Trophoblast cell (in vitro differentiated cells and primary cell): ENCODE results near the gene ORMDL3.
"Not testable (repeated sequence)": the region's sequence is repeated elsewhere in the genome, so short reads cannot be mapped to it uniquely, and the experiment has no call there.

Source experiments
- DNase-seq, 2 donors: peaks; one replicate each; pipeline ENCODE4 v3.0.0-alpha.2; 2016
- H2AFZ ChIP-seq: 2 replicates; pipeline ENCODE4 v1.6.1; 2013; ENCODE audit warnings: low read length, moderate library complexity, mild to moderate bottlenecking; ENCODE audit not compliant: insufficient read depth, poor library complexity
- H2AK5ac ChIP-seq: 2 replicates; pipeline ENCODE4 v1.6.1; 2013; ENCODE audit warnings: mild to moderate bottlenecking, low read length
- H2BK120ac ChIP-seq: 2 replicates; pipeline ENCODE4 v1.6.1; 2013; ENCODE audit warnings: low read length, mild to moderate bottlenecking, moderate library complexity; ENCODE audit not compliant: insufficient read depth, poor library complexity
- H2BK12ac ChIP-seq: 2 replicates; pipeline ENCODE4 v1.6.1; 2013; ENCODE audit warnings: mild to moderate bottlenecking, low read length, moderate library complexity
- H2BK5ac ChIP-seq: 2 replicates; pipeline ENCODE4 v1.6.1; 2013; ENCODE audit warnings: low read length, low read depth, moderate library complexity, mild to moderate bottlenecking; ENCODE audit not compliant: poor library complexity
- H3K14ac ChIP-seq: 2 replicates; pipeline ENCODE4 v1.6.1; 2013; ENCODE audit warnings: mild to moderate bottlenecking, low read length
- H3K18ac ChIP-seq: 2 replicates; pipeline ENCODE4 v1.6.1; 2013; ENCODE audit warnings: mild to moderate bottlenecking, low read length
- H3K23ac ChIP-seq: 2 replicates; pipeline ENCODE4 v1.6.1; 2013; ENCODE audit warnings: low read length
- H3K27ac ChIP-seq: 2 replicates; pipeline ENCODE4 v1.5.1; 2013; ENCODE audit warnings: low read depth, mild to moderate bottlenecking, inconsistent platforms, low read length, moderate library complexity
- H3K27me3 ChIP-seq: 2 replicates; pipeline ENCODE4 v1.6.1; 2013; ENCODE audit warnings: inconsistent platforms, mild to moderate bottlenecking, low read length, moderate library complexity; ENCODE audit not compliant: insufficient read depth
- H3K36me3 ChIP-seq, 2 experiments: 1 replicate in 1 of 2; 2 replicates in 1 of 2; pipeline ENCODE4 v1.6.1; 2013; ENCODE audit warnings: low read length in 2 of 2, mild to moderate bottlenecking in 2 of 2, moderate library complexity in 1 of 2; ENCODE audit not compliant: insufficient read depth in 2 of 2, control insufficient read depth in 1 of 2
- H3K4ac ChIP-seq: 2 replicates; pipeline ENCODE4 v1.6.1; 2013; ENCODE audit warnings: low read depth, mild to moderate bottlenecking, low read length, moderate library complexity
- H3K4me1 ChIP-seq, 2 experiments: 1 replicate in 1 of 2; 2 replicates in 1 of 2; pipeline ENCODE4 v1.6.1; 2013; ENCODE audit warnings: low read length in 2 of 2, mild to moderate bottlenecking in 2 of 2, moderate library complexity in 1 of 2; ENCODE audit not compliant: insufficient read depth in 2 of 2, control insufficient read depth in 1 of 2
- H3K4me2 ChIP-seq: 2 replicates; pipeline ENCODE4 v1.6.1; 2013; ENCODE audit warnings: inconsistent platforms, mild to moderate bottlenecking, low read length, moderate library complexity
- H3K4me3 ChIP-seq: 2 replicates; pipeline ENCODE4 v1.5.1; 2013; ENCODE audit warnings: mild to moderate bottlenecking, low read depth, low read length, inconsistent platforms
- H3K79me1 ChIP-seq: one replicate; pipeline ENCODE4 v1.6.1; 2013; ENCODE audit warnings: low read length
- H3K79me2 ChIP-seq: 2 replicates; pipeline ENCODE4 v1.6.1; 2013; ENCODE audit warnings: low read length, mild to moderate bottlenecking; ENCODE audit not compliant: control insufficient read depth, insufficient read depth, poor library complexity
- H3K9ac ChIP-seq: 2 replicates; pipeline ENCODE4 v1.6.1; 2013; ENCODE audit warnings: mild to moderate bottlenecking, low read length
- H3K9me3 ChIP-seq: 2 replicates; pipeline ENCODE4 v1.6.1; 2013; ENCODE audit warnings: low read depth, mild to moderate bottlenecking, control low read depth, inconsistent platforms, low read length; ENCODE audit not compliant: insufficient read depth
- H4K12ac ChIP-seq: 2 replicates; pipeline ENCODE4 v1.6.1; 2013; ENCODE audit warnings: low read depth, mild to moderate bottlenecking, low read length, moderate library complexity
- H4K8ac ChIP-seq: 2 replicates; pipeline ENCODE4 v1.6.1; 2013; ENCODE audit warnings: low read depth, mild to moderate bottlenecking, low read length, moderate library complexity
- H4K91ac ChIP-seq: one replicate; pipeline ENCODE4 v1.6.1; 2013; ENCODE audit warnings: low read depth, mild to moderate bottlenecking, low read length, moderate library complexity
- WGBS: extraction: QIAGEN DNeasy Blood & Tissue Kit; methylation state at CpG from one replicate; pipeline ENCODE4 v1.1.7; 2013; ENCODE audit warnings: missing lambda C conversion rate; ENCODE audit not compliant: insufficient read length, insufficient coverage; ENCODE audit errors: extremely low coverage; 5-methylcytosine and 5-hydroxymethylcytosine counted together

Gene ORMDL3

DNA sequence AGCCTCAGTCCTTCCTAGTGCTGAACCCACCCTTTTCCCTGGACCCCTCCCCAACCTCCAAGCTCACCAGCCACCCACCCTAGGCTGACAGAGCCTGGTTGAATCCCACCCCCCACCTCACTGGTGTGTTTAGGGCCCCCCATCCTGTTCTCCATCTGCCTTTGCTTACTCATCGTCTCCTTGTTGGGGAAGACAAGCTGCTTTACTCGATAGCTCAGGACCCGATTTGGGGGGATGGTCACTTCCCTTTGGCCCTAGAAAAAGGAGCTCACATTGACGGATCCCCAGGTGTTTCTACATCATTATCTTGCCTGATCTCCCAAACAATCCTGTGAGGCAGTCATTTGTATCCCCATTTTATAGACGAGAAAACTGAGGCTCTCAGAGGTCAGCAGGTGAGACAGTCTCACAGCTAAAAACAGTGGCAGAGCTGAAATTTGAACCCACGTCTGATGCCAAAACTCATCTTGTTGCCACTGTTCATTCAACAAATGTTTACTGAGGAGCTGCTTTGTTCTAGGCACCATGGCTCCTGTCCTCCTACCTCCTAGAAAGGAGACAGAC is 18.5 kb downstream of the ORMDL3 start:
- no peaks in the 10 kb centered on the region for H3K9me3 ChIP-seq
- no peak overlapping the region for H2BK12ac ChIP-seq
- H3K79me1 ChIP-seq = no peaks in the 10 kb centered on the region
- no peaks in the 10 kb centered on the region for H3K79me2 ChIP-seq
- no peak overlapping the region for H3K4ac ChIP-seq
- no peak overlapping the region for H3K4me3 ChIP-seq
- no peak overlapping the region for H2BK120ac ChIP-seq
- no peak overlapping the region for H3K9ac ChIP-seq
- no peak overlapping the region for H3K18ac ChIP-seq
- H3K27me3 ChIP-seq = no peaks in the 10 kb centered on the region
- H4K8ac ChIP-seq = no peak overlapping the region
- no peak overlapping the region for H3K4me2 ChIP-seq
- no peak overlapping the region for H3K14ac ChIP-seq
- DNase-seq = no peak
- H3K36me3 ChIP-seq = peaks cover 10 to 12% of the 10 kb centered on the region in 2 experiments
- no CpG with 5 or more reads among the region's 6 CpGs for WGBS
- H3K4me1 ChIP-seq = no peaks in the 10 kb centered on the region
- no peak overlapping the region for H2AK5ac ChIP-seq
- no peak overlapping the region for H2AFZ ChIP-seq
- H3K23ac ChIP-seq = no peak overlapping the region
- H4K12ac ChIP-seq = no peak overlapping the region
- no peak overlapping the region for H3K27ac ChIP-seq
- no peak overlapping the region for H4K91ac ChIP-seq
- no peak overlapping the region for H2BK5ac ChIP-seq

DNA sequence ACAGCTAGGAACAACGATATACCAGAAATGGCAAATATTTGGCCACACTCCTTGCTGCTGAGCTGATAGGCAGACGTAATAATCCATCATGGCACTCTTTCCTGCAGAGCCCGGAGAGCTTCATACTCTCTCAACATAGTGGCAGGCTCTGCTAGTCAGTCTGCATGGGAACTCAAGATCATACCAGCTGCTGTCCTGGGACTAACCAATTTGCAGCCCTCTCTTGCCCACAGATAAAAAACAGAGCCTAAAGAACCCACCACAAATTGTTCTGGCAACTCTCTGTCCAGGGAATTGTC is 22.5 kb downstream of the ORMDL3 start:
- Histone ChIP-seq H3K23ac (no peak overlapping the region), H3K36me3 (peaks cover 4 to 6% of the 10 kb centered on the region in 2 experiments), H3K79me2 (no peaks in the 10 kb centered on the region), H3K4me1 (no peaks in the 10 kb centered on the region), H3K4me3 (no peak overlapping the region), H3K27me3 (no peaks in the 10 kb centered on the region), H3K9me3 (no peaks in the 10 kb centered on the region), H2BK12ac (no peak overlapping the region), H3K79me1 (no peaks in the 10 kb centered on the region), H2AFZ (no peak overlapping the region), H2BK120ac (no peak overlapping the region), H4K91ac (no peak overlapping the region), H2AK5ac (no peak overlapping the region), H3K27ac (no peak overlapping the region), H2BK5ac (no peak overlapping the region), H4K8ac (no peak overlapping the region), H4K12ac (no peak overlapping the region), H3K18ac (no peak overlapping the region), H3K9ac (no peak overlapping the region), H3K4ac (no peak overlapping the region), H3K4me2 (no peak overlapping the region), H3K14ac (no peak overlapping the region)
- WGBS = no CpG with 5 or more reads among the region's 3 CpGs
- no peak for DNase-seq

- no peaks in the 10 kb centered on the region for H3K79me2 ChIP-seq
- H4K91ac ChIP-seq = no peak overlapping the region
- no peak overlapping the region for H3K23ac ChIP-seq
- H3K18ac ChIP-seq = no peak overlapping the region
- DNase-seq = no peak
- H3K79me1 ChIP-seq = no peaks in the 10 kb centered on the region
- H2AK5ac ChIP-seq = no peak overlapping the region
- H4K12ac ChIP-seq = no peak overlapping the region
- peaks cover 2 to 4% of the 10 kb centered on the region in 2 experiments for H3K36me3 ChIP-seq
- no peaks in the 10 kb centered on the region for H3K9me3 ChIP-seq
- H3K27me3 ChIP-seq = no peaks in the 10 kb centered on the region
- H2BK120ac ChIP-seq = no peak overlapping the region
- no CpG with 5 or more reads among the region's 4 CpGs for WGBS
- no peak overlapping the region for H3K9ac ChIP-seq
- no peak overlapping the region for H3K4me2 ChIP-seq
- no peak overlapping the region for H4K8ac ChIP-seq
- no peak overlapping the region for H2BK12ac ChIP-seq
- H2AFZ ChIP-seq = no peak overlapping the region
- no peak overlapping the region for H3K4ac ChIP-seq
- H3K4me1 ChIP-seq = no peaks in the 10 kb centered on the region
- H3K27ac ChIP-seq = no peak overlapping the region
- no peak overlapping the region for H2BK5ac ChIP-seq
- H3K14ac ChIP-seq = no peak overlapping the region
- no peak overlapping the region for H3K4me3 ChIP-seq
Observed at GRCh38 chr17:39903158-39903884, 24.1 kb downstream of the ORMDL3 start.

- not testable (repeated sequence) for DNase-seq, H3K4me1 ChIP-seq, H3K18ac ChIP-seq
Observed at GRCh38 chr17:39902027-39902426, 25.4 kb downstream of the ORMDL3 start.

More at GRCh38 chr17:39902027-39902426, 25.4 kb downstream of the ORMDL3 start:
- not testable (repeated sequence) for H2BK12ac ChIP-seq, H3K79me2 ChIP-seq, H3K9me3 ChIP-seq, H4K12ac ChIP-seq, H2BK5ac ChIP-seq, H3K4me3 ChIP-seq, H4K8ac ChIP-seq, H3K79me1 ChIP-seq, H3K4me2 ChIP-seq, H3K23ac ChIP-seq, H3K36me3 ChIP-seq, H2AK5ac ChIP-seq, H3K27ac ChIP-seq, H3K4ac ChIP-seq, H3K9ac ChIP-seq, H4K91ac ChIP-seq, H2BK120ac ChIP-seq, H3K27me3 ChIP-seq, H2AFZ ChIP-seq, H3K14ac ChIP-seq
- WGBS = no CpG with 5 or more reads among the region's 2 CpGs
